Measurements from ENCODE around the gene CDH4.
"Not testable (repeated sequence)": the region's sequence is repeated elsewhere in the genome, so short reads cannot be mapped to it uniquely, and the experiment has no call there.

Gene CDH4

GRCh38 chr20:61391812-61392520 lies 139.9 kb downstream of the CDH4 start:
- FAIRE-seq, result no peak

- FAIRE-seq, result no peak
These were observed 142.2 kb downstream of the CDH4 start for GRCh38 chr20:61394088-61394799.

- no peak for FAIRE-seq
These were observed 144.3 kb downstream of the CDH4 start for GRCh38 chr20:61396262-61396848.

GRCh38 chr20:61397146-61397545 lies 145.1 kb downstream of the CDH4 start:
- no peak for FAIRE-seq

GRCh38 chr20:61397790-61398189 lies 145.7 kb downstream of the CDH4 start:
- FAIRE-seq, result no peak

GRCh38 chr20:61399433-61399832 lies 147.4 kb downstream of the CDH4 start:
- FAIRE-seq, result no peak

GRCh38 chr20:61400499-61400898 lies 148.4 kb downstream of the CDH4 start:
- no peak for FAIRE-seq

GRCh38 chr20:61404303-61404702 lies 152.2 kb downstream of the CDH4 start:
- FAIRE-seq, result no peak

GRCh38 chr20:61405007-61405406 lies 152.9 kb downstream of the CDH4 start:
- FAIRE-seq, result no peak

GRCh38 chr20:61406773-61407172 lies 154.7 kb downstream of the CDH4 start:
- not testable (repeated sequence) for FAIRE-seq

GRCh38 chr20:61407561-61407960 lies 155.5 kb downstream of the CDH4 start:
- FAIRE-seq, result no peak

GRCh38 chr20:61408951-61409740 lies 157.1 kb downstream of the CDH4 start:
- FAIRE-seq, result no peak

GRCh38 chr20:61411743-61412142 lies 159.7 kb downstream of the CDH4 start:
- FAIRE-seq, result no peak

- FAIRE-seq, result no peak
These were observed 161.7 kb downstream of the CDH4 start for GRCh38 chr20:61413752-61414151.

- FAIRE-seq, result no peak
These were observed 162.5 kb downstream of the CDH4 start for GRCh38 chr20:61414455-61414991.

GRCh38 chr20:61416546-61416945 lies 164.5 kb downstream of the CDH4 start:
- FAIRE-seq, result no peak

- no peak for FAIRE-seq
These were observed 165.3 kb downstream of the CDH4 start for GRCh38 chr20:61417221-61417941.

GRCh38 chr20:61419010-61419409 lies 166.9 kb downstream of the CDH4 start:
- no peak for FAIRE-seq

GRCh38 chr20:61419501-61419900 lies 167.4 kb downstream of the CDH4 start:
- no peak for FAIRE-seq

GRCh38 chr20:61420056-61420455 lies 168.0 kb downstream of the CDH4 start:
- no peak for FAIRE-seq

- no peak for FAIRE-seq
These were observed 168.7 kb downstream of the CDH4 start for GRCh38 chr20:61420781-61421180.

All from TTC549 (cell line).